Common myeloid progenitor, CD34-positive (primary cell): ENCODE results near the gene AIMP1.
A peak's percentile ranks its signal among the peaks of the same experiment; 100 is the strongest.

Experiments
- CTCF ChIA-PET: fragments of 350-600 bp; sonication (Branson Sonifier 250); formaldehyde crosslinking; loops from one replicate; lab custom pipeline; 2021; ENCODE audit warnings: antibody characterized with exemption; lab: Charles Lee
- POLR2A ChIA-PET: fragments of 350-600 bp; sonication (Branson Sonifier 250); formaldehyde crosslinking; loops from one replicate; lab custom pipeline; 2021; ENCODE audit warnings: antibody characterized with exemption; lab: Charles Lee
- DNase-seq, 3 donors: peaks; one replicate each; pipeline versions ENCODE4 v3.0.0 to v3.0.0-alpha.2; 2013
- H3K27ac ChIP-seq, 2 experiments: 1 replicate in 1 of 2; 2 replicates in 1 of 2; pipeline ENCODE4 v1.7.0; 2013; ENCODE audit warnings: inconsistent platforms in 2 of 2, low read length in 2 of 2, mild to moderate bottlenecking in 2 of 2, low read depth in 1 of 2, moderate library complexity in 1 of 2; ENCODE audit not compliant: severe bottlenecking in 2 of 2, insufficient read depth in 1 of 2, poor library complexity in 1 of 2
- H3K27me3 ChIP-seq, 5 experiments: replicated peaks in 2 of 5; 1 replicate in 3 of 5; 2 replicates in 2 of 5; pipeline versions ENCODE4 v1.6.1 to v1.7.0; 2013; ENCODE audit warnings: low read length in 4 of 5, mild to moderate bottlenecking in 2 of 5, moderate library complexity in 2 of 5, inconsistent platforms in 1 of 5; ENCODE audit not compliant: insufficient read depth in 5 of 5, control insufficient read depth in 4 of 5
- H3K36me3 ChIP-seq, 4 experiments: 1 replicate in 2 of 4; 2 replicates in 2 of 4; pipeline versions ENCODE4 v1.6.1 to v1.7.0; 2013; ENCODE audit warnings: low read length in 3 of 4, control low read depth in 1 of 4, mild to moderate bottlenecking in 1 of 4; ENCODE audit not compliant: control insufficient read depth in 4 of 4, insufficient read depth in 4 of 4
- H3K4me1 ChIP-seq, 4 experiments: 1 replicate in 3 of 4; 2 replicates in 1 of 4; pipeline versions ENCODE4 v1.6.1 to v1.7.1; 2013; ENCODE audit warnings: low read length in 3 of 4, mild to moderate bottlenecking in 3 of 4, control low read depth in 1 of 4, inconsistent platforms in 1 of 4, moderate library complexity in 1 of 4; ENCODE audit not compliant: control insufficient read depth in 4 of 4, insufficient read depth in 4 of 4; ENCODE audit errors: control extremely low read depth in 1 of 4
- H3K4me3 ChIP-seq, 7 experiments: 1 replicate in 4 of 7; 2 replicates in 3 of 7; pipeline versions ENCODE4 v1.5.1 to v1.7.0; 2013; ENCODE audit warnings: mild to moderate bottlenecking in 7 of 7, low read length in 6 of 7, moderate library complexity in 6 of 7, inconsistent platforms in 2 of 7, low read depth in 2 of 7, control low read depth in 1 of 7; ENCODE audit not compliant: insufficient read depth in 4 of 7, control insufficient read depth in 1 of 7; ENCODE audit errors: extremely low read depth in 1 of 7
- H3K9me3 ChIP-seq, 5 experiments: 1 replicate in 4 of 5; 2 replicates in 1 of 5; pipeline versions ENCODE4 v1.6.1 to v1.7.1; 2013; ENCODE audit warnings: low read length in 4 of 5, mild to moderate bottlenecking in 2 of 5, inconsistent platforms in 1 of 5, low read depth in 1 of 5, moderate library complexity in 1 of 5; ENCODE audit not compliant: control insufficient read depth in 4 of 5, insufficient read depth in 2 of 5; ENCODE audit errors: control extremely low read depth in 1 of 5
- WGBS: methylation state at CpG from one replicate; pipeline ENCODE4 v1.1.5; 2013; ENCODE audit not compliant: insufficient coverage; 5-methylcytosine and 5-hydroxymethylcytosine counted together

Gene AIMP1

GRCh38 chr4:106284227-106284626, 32.1 kb upstream of the AIMP1 start:
- DNase-seq: no peak
- no peaks in the 10 kb centered on the region for H3K27me3 ChIP-seq
- H3K36me3 ChIP-seq: peaks cover 4 to 32% (median 11%) of the 10 kb centered on the region in 4 experiments
- ChIA-PET POLR2A (no interaction called here), CTCF (interaction anchor here (0.7 kb wide), 1 partner anchor 28 kb away, joined by 3 read pairs; no protein-coding TSS in a partner anchor)
- H3K27ac ChIP-seq: no peak overlapping the region
- peaks cover 0 to 3% (median 0%) of the 10 kb centered on the region in 5 experiments for H3K9me3 ChIP-seq
- 100% methylated on average over 2 of the region's 3 CpGs for WGBS
- no peaks in the 10 kb centered on the region for H3K4me1 ChIP-seq
- H3K4me3 ChIP-seq: no peak overlapping the region

- H3K36me3 ChIP-seq: peaks cover 11 to 41% (median 16%) of the 10 kb centered on the region in 4 experiments
- H3K27ac ChIP-seq: no peak overlapping the region
- ChIA-PET POLR2A (no interaction called here), CTCF (no interaction called here)
- no peaks in the 10 kb centered on the region for H3K27me3 ChIP-seq
- H3K4me3 ChIP-seq: no peak overlapping the region
- H3K9me3 ChIP-seq: peaks cover 0 to 3% (median 0%) of the 10 kb centered on the region in 5 experiments
- 92% methylated on average over 6 of the region's 8 CpGs for WGBS
- H3K4me1 ChIP-seq: no peaks in the 10 kb centered on the region
- DNase-seq: no peak
Observed at GRCh38 chr4:106286611-106287010, 29.7 kb upstream of the AIMP1 start.

- DNase-seq: peak in 2 of 3 donors; percentile 53 to 56
- no peaks in the 10 kb centered on the region for H3K27me3 ChIP-seq
- H3K9me3 ChIP-seq: peaks cover 0 to 2% (median 0%) of the 10 kb centered on the region in 5 experiments
- no peaks in the 10 kb centered on the region for H3K4me1 ChIP-seq
- no peak overlapping the region for H3K4me3 ChIP-seq
- peaks cover 10 to 45% (median 20%) of the 10 kb centered on the region in 4 experiments for H3K36me3 ChIP-seq
- peak overlapping the region in 1 of 2 experiments; percentile 12 for H3K27ac ChIP-seq
- CTCF ChIA-PET: no interaction called here
- POLR2A ChIA-PET: no interaction called here
Observed at GRCh38 chr4:106287353-106287969, 28.9 kb upstream of the AIMP1 start.

GRCh38 chr4:106289737-106290136, 26.6 kb upstream of the AIMP1 start:
- H3K36me3 ChIP-seq: peaks cover 13 to 44% (median 19%) of the 10 kb centered on the region in 4 experiments
- H3K9me3 ChIP-seq: no peaks in the 10 kb centered on the region
- no peak for DNase-seq
- H3K4me3 ChIP-seq: no peak overlapping the region
- ChIA-PET CTCF (no interaction called here), POLR2A (no interaction called here)
- H3K4me1 ChIP-seq: no peaks in the 10 kb centered on the region
- no peaks in the 10 kb centered on the region for H3K27me3 ChIP-seq
- WGBS: no CpG with 5 or more reads among the region's 2 CpGs
- H3K27ac ChIP-seq: no peak overlapping the region

GRCh38 chr4:106291678-106292077, 24.7 kb upstream of the AIMP1 start:
- no peaks in the 10 kb centered on the region for H3K9me3 ChIP-seq
- H3K27ac ChIP-seq: no peak overlapping the region
- no peak for DNase-seq
- no peak overlapping the region for H3K4me3 ChIP-seq
- ChIA-PET POLR2A (no interaction called here), CTCF (interaction anchor here (1.5 kb wide), 1 partner anchor 13 kb away, joined by 4 read pairs; no protein-coding TSS in a partner anchor)
- H3K36me3 ChIP-seq: peaks cover 18 to 51% (median 25%) of the 10 kb centered on the region in 4 experiments
- no peaks in the 10 kb centered on the region for H3K27me3 ChIP-seq
- no peaks in the 10 kb centered on the region for H3K4me1 ChIP-seq
- 100% methylated on average over 5 of the region's 5 CpGs for WGBS

GRCh38 chr4:106294062-106294461, 22.3 kb upstream of the AIMP1 start:
- 100% methylated on average over 3 of the region's 10 CpGs for WGBS
- ChIA-PET POLR2A (no interaction called here), CTCF (interaction anchor here (0.6 to 0.7 kb wide), 2 partner anchors 704 to 1044 kb away, joined by 3 read pairs; no protein-coding TSS in a partner anchor)

GRCh38 chr4:106297245-106298035, 18.9 kb upstream of the AIMP1 start:
- H3K27me3 ChIP-seq: no peaks in the 10 kb centered on the region
- peaks cover 0 to 2% (median 0%) of the 10 kb centered on the region in 5 experiments for H3K9me3 ChIP-seq
- DNase-seq: no peak
- CTCF ChIA-PET: interaction anchor here (0.8 kb wide), 1 partner anchor 90 kb away, joined by 3 read pairs; no protein-coding TSS in a partner anchor
- H3K27ac ChIP-seq: no peak overlapping the region
- no peaks in the 10 kb centered on the region for H3K4me1 ChIP-seq
- POLR2A ChIA-PET: no interaction called here
- H3K4me3 ChIP-seq: no peak overlapping the region
- H3K36me3 ChIP-seq: peaks cover 11 to 34% (median 19%) of the 10 kb centered on the region in 4 experiments

More at GRCh38 chr4:106294062-106294461, 22.3 kb upstream of the AIMP1 start:
- no peaks in the 10 kb centered on the region for H3K9me3 ChIP-seq
- no peaks in the 10 kb centered on the region for H3K27me3 ChIP-seq
- H3K36me3 ChIP-seq: peaks cover 16 to 39% (median 22%) of the 10 kb centered on the region in 4 experiments
- no peak overlapping the region for H3K27ac ChIP-seq
- H3K4me1 ChIP-seq: no peaks in the 10 kb centered on the region
- no peak for DNase-seq
- H3K4me3 ChIP-seq: no peak overlapping the region
